BLaER1 treated with 17β-estradiol and CSF1 and Interleukin-3, amounts not matched to agents 10 nM and 100 nM (cell line): ENCODE results near the gene ZDHHC7.
A peak's percentile ranks its signal among the peaks of the same experiment; 100 is the strongest.

Experiments
- H3K27ac ChIP-seq, 11 experiments: shearing (Covaris generic); formaldehyde crosslinking; 2 replicates each; pipeline ENCODE4 v1.8.1; 2022
- H3K27me3 ChIP-seq, 11 experiments: shearing (Covaris generic); formaldehyde crosslinking; 2 replicates each; pipeline ENCODE4 v1.8.1; 2022
- H3K36me3 ChIP-seq, 11 experiments: shearing (Covaris generic); formaldehyde crosslinking; 2 replicates each; pipeline ENCODE4 v1.8.1; 2022
- H3K4me1 ChIP-seq, 10 experiments: shearing (Covaris generic); formaldehyde crosslinking; 2 replicates each; pipeline ENCODE4 v1.8.1; 2022
- H3K4me2 ChIP-seq, 11 experiments: shearing (Covaris generic); formaldehyde crosslinking; 2 replicates each; pipeline ENCODE4 v1.8.1; 2022
- H3K4me3 ChIP-seq, 10 experiments: shearing (Covaris generic); formaldehyde crosslinking; 2 replicates each; pipeline ENCODE4 v1.8.1; 2022
- H3K9ac ChIP-seq, 11 experiments: shearing (Covaris generic); formaldehyde crosslinking; 2 replicates each; pipeline ENCODE4 v1.8.1; 2022
- H3K9me3 ChIP-seq, 11 experiments: shearing (Covaris generic); formaldehyde crosslinking; replicated peaks in 1 of 11; 2 replicates each; pipeline ENCODE4 v1.8.1; 2022
- H4K20me1 ChIP-seq, 11 experiments: shearing (Covaris generic); formaldehyde crosslinking; 2 replicates each; pipeline ENCODE4 v1.8.1; 2022
- Cebpa-rat ChIP-seq, 11 experiments: shearing (Covaris generic); IDR thresholded peaks; 2 replicates each; pipeline ENCODE4 v1.8.1; 2022

The ZDHHC7 gene

DNA sequence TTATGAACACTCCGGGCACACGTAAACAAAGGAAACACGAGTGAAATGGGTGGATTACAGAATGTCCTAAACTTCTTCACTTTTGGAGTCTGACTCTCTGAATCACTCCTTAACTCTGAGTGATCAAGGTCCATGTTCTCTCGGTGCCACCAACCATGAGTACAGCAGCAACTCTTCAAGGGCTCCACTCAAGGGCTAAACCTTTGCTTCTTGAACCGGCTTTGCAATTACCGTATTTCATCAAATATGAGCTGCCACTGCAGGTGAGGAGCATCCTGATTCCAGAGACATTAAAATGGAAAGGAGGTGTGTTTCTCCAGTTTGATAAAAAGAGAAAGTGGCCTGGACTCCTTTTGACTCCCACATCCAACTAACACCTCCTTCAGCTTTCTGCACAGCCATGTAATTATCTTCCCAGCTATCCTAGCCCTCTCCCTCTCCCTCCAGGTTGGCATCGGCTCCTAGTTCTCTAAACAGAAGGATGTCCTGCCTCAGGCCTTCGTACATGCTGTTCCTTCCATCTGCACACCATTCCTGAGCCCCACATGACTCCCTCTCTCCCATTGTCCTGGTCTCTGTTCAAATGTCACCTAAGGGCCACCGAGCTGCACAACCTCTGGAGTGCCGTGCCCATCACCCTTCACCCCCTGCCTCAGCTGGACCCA lies 61.4 kb downstream of the ZDHHC7 start:
- Histone ChIP-seq H3K4me3 (no peak overlapping the region), H4K20me1 (peaks cover 0 to 25% (median 0%) of the 10 kb centered on the region in 11 experiments; a peak in 4 of 22 replicates), H3K9me3 (no peaks in the 10 kb centered on the region), H3K27ac (no peak overlapping the region), H3K36me3 (no peaks in the 10 kb centered on the region), H3K9ac (no peak overlapping the region), H3K27me3 (peaks cover 0 to 17% (median 3%) of the 10 kb centered on the region in 11 experiments; a peak in 5 of 22 replicates), H3K4me2 (peak overlapping the region in 8 of 11 experiments; percentile 65 to 93 (median 82); a peak in 11 of 22 replicates), H3K4me1 (peaks cover 32 to 49% (median 42%) of the 10 kb centered on the region in 10 experiments)
- TF ChIP-seq Cebpa-rat (IDR thresholded peaks at IDR 0.05), result no peak

DNA sequence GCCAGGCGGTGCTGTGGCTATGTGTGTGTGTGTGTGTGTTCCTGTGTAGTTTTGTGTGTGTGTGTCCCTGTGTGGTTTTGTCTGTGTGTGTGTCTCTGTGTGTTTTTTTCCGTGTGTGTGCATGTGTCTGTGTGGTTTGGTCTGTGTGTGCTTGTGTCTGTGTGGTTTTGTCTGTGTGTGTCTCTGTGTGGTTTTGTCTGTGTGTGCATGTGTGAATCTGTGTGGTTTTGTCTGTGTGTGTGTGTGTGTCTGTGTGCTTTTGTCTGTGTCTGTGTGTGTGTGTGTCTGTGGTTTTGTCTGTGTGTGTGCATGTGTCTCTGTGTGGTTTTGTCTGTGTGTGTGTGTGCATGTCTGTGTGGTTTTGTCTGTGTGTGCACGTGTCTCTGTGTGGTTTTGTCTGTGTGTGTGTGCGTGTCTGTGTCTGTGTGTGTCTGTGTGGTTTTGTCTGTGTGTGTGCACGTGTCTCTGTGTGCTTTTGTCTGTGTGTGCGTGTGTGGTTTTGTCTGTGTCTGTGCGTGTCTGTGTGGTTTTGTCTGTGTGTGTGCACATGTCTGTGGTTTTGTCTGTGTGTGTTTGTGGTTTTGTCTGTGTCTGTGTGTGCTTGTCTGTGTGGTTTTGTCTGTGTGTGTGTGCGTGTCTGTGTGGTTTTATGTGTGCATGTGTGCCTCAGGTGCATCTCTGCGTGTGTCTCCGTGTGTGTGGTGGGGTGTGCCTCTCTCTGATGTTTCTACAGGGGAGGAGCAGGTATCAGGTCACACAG lies 62.3 kb downstream of the ZDHHC7 start:
- no peak overlapping the region for H3K27ac ChIP-seq
- TF ChIP-seq Cebpa-rat (IDR thresholded peaks at IDR 0.05), result no peak
- H3K9ac ChIP-seq, result no peak overlapping the region; a peak in 1 of 22 replicates

DNA sequence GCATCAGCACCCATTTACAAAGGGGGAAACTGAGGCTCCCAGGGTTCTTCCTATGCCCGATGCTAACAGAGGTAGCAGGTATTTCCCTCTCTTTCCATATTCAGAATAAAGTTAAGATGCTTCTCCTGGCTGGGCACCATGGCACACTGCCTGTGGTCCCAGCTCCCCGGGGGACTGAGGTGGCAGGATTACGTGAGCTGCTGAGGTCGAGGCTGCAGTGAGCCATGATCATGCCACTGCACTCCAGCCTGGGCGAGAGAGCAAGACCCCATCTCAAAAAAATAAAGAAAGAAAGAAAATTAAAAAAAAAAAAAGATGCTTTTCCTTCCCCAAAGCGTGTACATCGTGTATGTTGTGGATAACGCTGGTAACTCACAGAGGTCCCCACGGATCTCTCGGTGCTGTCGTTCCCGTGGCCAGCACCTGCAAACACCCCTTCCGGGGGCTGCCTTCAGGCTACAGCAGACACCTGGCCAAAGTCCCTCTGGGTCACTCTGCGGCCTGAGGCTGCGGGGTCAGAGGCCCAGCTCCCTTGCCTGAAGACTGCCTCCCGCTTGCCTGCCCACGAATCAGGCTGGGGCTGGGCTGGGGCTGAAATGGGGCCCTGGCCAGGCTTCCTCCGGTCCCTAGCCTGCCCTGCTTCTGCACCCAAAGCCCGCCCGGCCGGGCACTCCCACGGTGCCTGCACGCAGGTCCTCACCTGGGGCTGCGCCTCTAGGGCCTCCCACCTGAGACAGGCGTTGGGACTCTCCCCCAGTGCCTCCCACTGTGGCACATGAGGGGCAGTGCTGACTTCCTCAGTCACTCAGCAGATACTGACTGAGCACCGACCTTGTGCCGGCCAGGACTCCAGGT lies 63.1 kb downstream of the ZDHHC7 start:
- no peaks in the 10 kb centered on the region for H3K36me3 ChIP-seq
- H3K9ac ChIP-seq, result peak overlapping the region in 1 of 11 experiments; percentile 24; a peak in 2 of 22 replicates
- H3K4me3 ChIP-seq, result no peak overlapping the region

More for the DNA sequence above, 62.3 kb downstream of the ZDHHC7 start:
- no peak overlapping the region for H3K4me3 ChIP-seq
- peaks cover 0 to 25% (median 0%) of the 10 kb centered on the region in 11 experiments; a peak in 4 of 22 replicates for H4K20me1 ChIP-seq
- peaks cover 32 to 49% (median 42%) of the 10 kb centered on the region in 10 experiments for H3K4me1 ChIP-seq
- H3K9me3 ChIP-seq, result no peaks in the 10 kb centered on the region; a peak in 1 of 22 replicates
- H3K27me3 ChIP-seq, result peaks cover 0 to 17% (median 3%) of the 10 kb centered on the region in 11 experiments; a peak in 5 of 22 replicates
- peak overlapping the region; percentile 52 to 93 (median 81); a peak in 21 of 22 replicates for H3K4me2 ChIP-seq
- H3K36me3 ChIP-seq, result no peaks in the 10 kb centered on the region

DNA sequence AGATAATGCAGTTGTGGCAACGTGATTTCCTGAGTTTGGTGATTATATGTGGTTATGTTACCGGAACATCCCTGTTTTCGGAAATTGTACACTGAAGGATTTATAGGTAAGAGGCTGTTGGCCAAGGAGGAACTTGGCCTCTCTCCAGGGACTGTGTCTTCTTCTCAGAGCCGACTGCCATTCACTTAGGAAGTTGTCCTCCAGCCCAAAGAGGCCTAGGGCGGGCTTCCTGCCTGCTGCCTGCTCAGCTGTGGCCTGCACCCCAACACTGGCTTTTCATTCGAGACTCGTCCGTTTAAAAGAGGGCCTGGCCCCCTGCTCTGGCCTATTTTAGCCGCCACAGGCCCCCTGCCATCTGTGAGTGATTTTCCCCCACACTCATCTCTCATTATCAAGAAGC lies 64.3 kb downstream of the ZDHHC7 start:
- H3K36me3 ChIP-seq, result no peaks in the 10 kb centered on the region
- H3K27ac ChIP-seq, result no peak overlapping the region
- H3K9ac ChIP-seq, result no peak overlapping the region; a peak in 1 of 22 replicates
- TF ChIP-seq Cebpa-rat (IDR thresholded peaks at IDR 0.05), result no peak
- H4K20me1 ChIP-seq, result peaks cover 0 to 21% (median 0%) of the 10 kb centered on the region in 11 experiments; a peak in 4 of 22 replicates
- H3K27me3 ChIP-seq, result peaks cover 0 to 17% (median 3%) of the 10 kb centered on the region in 11 experiments; a peak in 7 of 22 replicates
- no peak overlapping the region for H3K4me3 ChIP-seq
- H3K9me3 ChIP-seq, result peaks cover 0 to 12% (median 0%) of the 10 kb centered on the region in 11 experiments; a peak in 5 of 22 replicates
- H3K4me2 ChIP-seq, result peak overlapping the region; percentile 52 to 93 (median 81)
- H3K4me1 ChIP-seq, result peaks cover 28 to 37% (median 33%) of the 10 kb centered on the region in 10 experiments

More for the DNA sequence above, 63.1 kb downstream of the ZDHHC7 start:
- H3K4me2 ChIP-seq, result peak overlapping the region; percentile 52 to 93 (median 81)
- peaks cover 0 to 25% (median 0%) of the 10 kb centered on the region in 11 experiments; a peak in 4 of 22 replicates for H4K20me1 ChIP-seq
- no peak for TF ChIP-seq Cebpa-rat (IDR thresholded peaks at IDR 0.05)
- H3K9me3 ChIP-seq, result peaks cover 0 to 3% (median 0%) of the 10 kb centered on the region in 11 experiments; a peak in 3 of 22 replicates
- H3K4me1 ChIP-seq, result peaks cover 32 to 43% (median 39%) of the 10 kb centered on the region in 10 experiments
- no peak overlapping the region for H3K27ac ChIP-seq
- H3K27me3 ChIP-seq, result peaks cover 0 to 17% (median 3%) of the 10 kb centered on the region in 11 experiments; a peak in 5 of 22 replicates

DNA sequence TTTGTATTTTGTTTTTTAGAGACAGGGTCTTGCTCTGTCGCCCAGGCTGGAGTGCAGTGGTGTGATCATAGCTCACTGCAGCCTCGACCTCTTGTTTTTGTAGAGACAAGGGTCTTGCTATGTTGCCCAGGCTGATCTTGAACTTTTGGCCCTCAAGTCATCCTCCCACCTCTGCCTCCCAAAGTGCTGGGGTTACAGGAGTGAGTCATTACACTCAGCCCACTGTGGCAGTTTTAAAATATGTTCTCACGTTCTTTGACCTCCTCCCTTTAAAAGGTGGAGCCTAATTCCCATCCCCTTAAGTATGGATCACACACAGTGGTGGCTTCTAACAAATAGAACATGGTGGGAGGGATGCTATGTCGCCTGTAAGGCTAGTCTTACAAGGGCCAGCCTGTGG lies 67.7 kb downstream of the ZDHHC7 start:
- Histone ChIP-seq H3K9ac (no peak overlapping the region), H3K27ac (no peak overlapping the region), H3K27me3 (peaks cover 0 to 14% (median 7%) of the 10 kb centered on the region in 11 experiments; a peak in 11 of 22 replicates), H4K20me1 (peaks cover 0 to 12% (median 0%) of the 10 kb centered on the region in 11 experiments; a peak in 4 of 22 replicates), H3K9me3 (peaks cover 0 to 12% (median 0%) of the 10 kb centered on the region in 11 experiments; a peak in 5 of 22 replicates), H3K4me2 (no peak overlapping the region), H3K4me3 (no peak overlapping the region), H3K36me3 (no peaks in the 10 kb centered on the region), H3K4me1 (peaks cover 19 to 31% (median 24%) of the 10 kb centered on the region in 10 experiments)
- TF ChIP-seq Cebpa-rat (IDR thresholded peaks at IDR 0.05), result no peak

DNA sequence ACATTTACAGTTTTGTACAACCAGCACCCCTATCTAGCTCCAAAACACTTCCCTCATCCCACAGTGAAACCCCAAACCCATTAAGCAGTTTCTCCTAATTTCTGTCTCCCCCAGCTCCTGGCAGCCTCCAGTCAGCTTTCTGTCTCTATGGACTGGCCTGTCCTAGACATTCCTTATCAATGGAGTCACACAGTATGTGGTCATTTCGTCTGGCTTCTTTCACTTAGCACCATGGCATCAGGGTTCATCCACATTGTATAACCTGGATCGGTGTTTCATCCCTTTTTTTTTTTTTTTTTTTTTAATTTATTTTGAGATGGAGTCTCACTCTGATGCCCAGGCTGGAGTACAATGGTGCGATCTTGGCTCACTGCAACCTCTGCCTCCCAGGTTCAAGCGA lies 68.5 kb downstream of the ZDHHC7 start:
- peaks cover 12 to 26% (median 16%) of the 10 kb centered on the region in 10 experiments for H3K4me1 ChIP-seq
- H3K36me3 ChIP-seq, result no peaks in the 10 kb centered on the region
- no peak overlapping the region for H3K4me3 ChIP-seq
- peaks cover 0 to 12% (median 0%) of the 10 kb centered on the region in 11 experiments; a peak in 5 of 22 replicates for H3K9me3 ChIP-seq
- H3K4me2 ChIP-seq, result no peak overlapping the region
- H3K27me3 ChIP-seq, result peaks cover 0 to 10% (median 7%) of the 10 kb centered on the region in 11 experiments; a peak in 11 of 22 replicates
- H3K9ac ChIP-seq, result no peak overlapping the region
- TF ChIP-seq Cebpa-rat (IDR thresholded peaks at IDR 0.05), result no peak
- no peak overlapping the region for H3K27ac ChIP-seq
- peaks cover 0 to 4% (median 0%) of the 10 kb centered on the region in 11 experiments; a peak in 1 of 22 replicates for H4K20me1 ChIP-seq

DNA sequence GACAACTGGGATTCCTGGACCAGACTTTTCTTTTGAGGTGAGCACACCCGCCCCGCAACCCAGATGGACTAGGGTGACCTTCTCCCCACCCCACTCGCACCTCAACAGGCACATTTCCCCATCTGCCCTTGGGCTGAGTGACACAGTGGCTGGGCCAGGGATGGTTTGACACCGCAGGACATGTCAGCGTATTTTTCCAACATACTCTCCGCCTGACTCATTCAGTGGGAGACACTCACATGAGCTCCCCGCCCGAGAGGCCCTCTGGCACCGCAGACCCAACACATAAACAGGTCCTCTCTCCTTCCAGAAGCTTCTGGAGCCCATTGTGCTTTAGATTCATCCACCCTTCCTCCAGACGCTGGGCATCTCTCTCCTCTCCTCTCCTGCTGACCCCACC lies 69.4 kb downstream of the ZDHHC7 start:
- H3K36me3 ChIP-seq, result no peaks in the 10 kb centered on the region
- peak overlapping the region in 5 of 11 experiments; percentile 6 to 29 (median 11); a peak in 6 of 22 replicates for H3K4me2 ChIP-seq
- TF ChIP-seq Cebpa-rat (IDR thresholded peaks at IDR 0.05), result no peak
- H4K20me1 ChIP-seq, result no peaks in the 10 kb centered on the region
- H3K4me3 ChIP-seq, result no peak overlapping the region
- H3K27ac ChIP-seq, result no peak overlapping the region
- H3K9ac ChIP-seq, result no peak overlapping the region
- H3K27me3 ChIP-seq, result peaks cover 0 to 10% (median 7%) of the 10 kb centered on the region in 11 experiments; a peak in 11 of 22 replicates
- peaks cover 3 to 24% (median 10%) of the 10 kb centered on the region in 10 experiments for H3K4me1 ChIP-seq
- H3K9me3 ChIP-seq, result peaks cover 0 to 12% (median 0%) of the 10 kb centered on the region in 11 experiments; a peak in 5 of 22 replicates
